Left renal cortex interstitium (tissue), 4 donors: ENCODE results near the gene IDH3A. TPM values are rescaled to one million over a fixed set of nuclear protein-coding genes. Genes with fewer than 3 reads are reported as not detected.

Source experiments
- DNase-seq, 4 donors: peaks; one replicate each; pipeline ENCODE4 v3.0.0-alpha.2; 2013; ENCODE audit warnings: low read depth in 4 of 4, low spot score in 2 of 4, missing footprints in 1 of 4
- polyA plus RNA-seq, 4 donors: library from polyadenylated mRNA; unstranded; fragments of 120-200 nt; gene quantifications; one replicate each; pipeline ENCODE4 v1.2.1, GENCODE V29; 2013; ENCODE audit not compliant: insufficient read length in 4 of 4

IDH3A gene
- polyA plus RNA-seq = 10 to 100 TPM; 49.9 to 59.3 (median 55.2) TPM

- peak; percentile 91 to 98 (median 96) for DNase-seq
Measured at GRCh38 chr15:78149068-78149804, at the start of gene IDH3A. IDH3A (plus strand) TSS chr15:78149362; CDS start chr15:78149404, 42 bp downstream.

- no peak for DNase-seq
Measured at GRCh38 chr15:78100886-78101285, 48.3 kb upstream of the IDH3A start.

DNA sequence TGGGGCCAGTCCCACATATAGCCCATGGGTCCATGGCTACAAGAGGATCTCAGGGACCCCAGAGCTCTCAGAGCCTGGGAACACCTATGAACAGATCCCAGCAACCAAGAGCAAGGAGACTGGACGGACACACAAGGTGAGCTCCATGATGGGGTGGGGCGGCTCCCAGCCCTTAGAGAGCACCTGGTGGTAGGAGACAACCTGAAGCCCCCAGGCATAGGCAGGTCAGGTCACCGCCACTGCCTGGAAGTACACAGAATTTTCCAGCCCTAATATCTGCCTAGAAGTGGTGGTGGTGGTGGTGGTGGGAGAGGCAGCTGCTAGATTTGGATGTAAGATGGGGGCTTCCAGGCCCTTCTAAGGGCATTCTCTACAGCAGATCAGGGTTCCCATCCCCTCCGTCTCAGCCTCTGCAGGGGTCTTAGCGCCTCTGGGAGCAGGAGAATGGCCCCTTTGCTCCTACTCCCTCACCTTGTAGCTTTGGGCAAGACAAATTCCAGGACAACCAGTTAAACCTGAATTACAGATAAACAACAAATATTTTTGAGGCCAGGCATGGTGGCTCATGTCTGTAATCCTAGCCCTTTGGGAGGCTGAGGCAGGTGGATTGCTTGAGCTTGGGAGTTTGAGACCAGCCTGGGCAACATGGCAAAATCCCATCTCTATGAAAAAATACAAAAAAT, 47.6 kb upstream of the IDH3A start:
- DNase-seq = no peak

DNA sequence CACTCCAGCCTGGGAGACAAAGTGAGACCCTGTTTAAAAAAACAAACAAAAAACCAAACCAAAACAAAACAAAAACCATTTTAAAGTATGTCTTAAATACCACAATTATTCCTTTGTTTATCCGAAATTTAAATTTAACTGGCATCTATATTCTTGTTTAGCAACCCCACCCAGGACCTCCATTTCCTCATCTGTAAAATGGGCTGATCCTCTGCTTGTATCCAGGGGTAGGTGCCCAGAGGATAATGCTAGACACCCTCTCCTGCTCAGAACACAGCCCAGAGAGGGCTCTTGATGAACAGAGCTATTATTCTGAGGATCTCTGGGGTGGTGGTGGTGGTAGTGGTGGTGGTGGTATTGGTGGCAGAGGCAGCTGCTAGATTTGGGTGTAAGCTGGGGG, 47.0 kb upstream of the IDH3A start:
- no peak for DNase-seq

DNA sequence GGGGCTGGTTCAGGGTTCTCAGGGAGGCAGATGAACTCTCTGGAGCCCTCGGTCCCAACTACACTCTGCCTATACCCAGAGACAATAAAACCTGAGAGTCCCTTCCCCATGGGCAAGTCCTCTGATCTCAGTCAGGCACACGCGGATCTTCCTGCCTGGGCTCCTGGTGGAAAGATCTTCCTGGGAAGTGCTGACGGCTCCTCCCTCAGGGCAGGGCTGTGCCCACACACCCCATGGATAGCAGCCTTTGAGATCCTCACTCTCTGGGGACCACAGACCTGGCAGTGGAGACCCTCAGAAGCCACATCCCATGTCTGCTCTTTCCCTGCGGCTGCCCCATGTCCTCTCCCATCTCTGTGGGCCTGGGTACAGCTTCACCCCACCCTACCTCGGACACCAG, 46.4 kb upstream of the IDH3A start:
- no peak for DNase-seq

GRCh38 chr15:78103406-78104118, 45.6 kb upstream of the IDH3A start:
- no peak for DNase-seq

DNA sequence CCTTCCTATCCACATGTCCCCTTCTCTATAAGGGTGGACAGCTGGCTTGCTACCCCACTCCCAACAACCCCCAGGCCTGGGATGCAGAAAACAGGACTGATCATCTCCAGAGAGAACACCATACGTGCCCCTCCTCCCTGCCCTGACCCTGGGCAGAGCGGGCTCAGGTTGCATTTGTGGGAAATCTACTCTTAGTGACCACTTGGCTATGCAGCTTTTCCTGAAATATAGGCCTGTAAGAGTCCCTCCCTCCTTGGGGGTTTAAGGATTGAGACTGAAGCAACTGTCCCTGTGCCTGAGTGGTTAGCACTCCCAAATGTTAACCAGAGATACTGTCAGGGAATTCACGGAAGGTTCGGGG, 45.1 kb upstream of the IDH3A start:
- DNase-seq = no peak

GRCh38 chr15:78104566-78105475, 44.3 kb upstream of the IDH3A start:
- no peak for DNase-seq

DNA sequence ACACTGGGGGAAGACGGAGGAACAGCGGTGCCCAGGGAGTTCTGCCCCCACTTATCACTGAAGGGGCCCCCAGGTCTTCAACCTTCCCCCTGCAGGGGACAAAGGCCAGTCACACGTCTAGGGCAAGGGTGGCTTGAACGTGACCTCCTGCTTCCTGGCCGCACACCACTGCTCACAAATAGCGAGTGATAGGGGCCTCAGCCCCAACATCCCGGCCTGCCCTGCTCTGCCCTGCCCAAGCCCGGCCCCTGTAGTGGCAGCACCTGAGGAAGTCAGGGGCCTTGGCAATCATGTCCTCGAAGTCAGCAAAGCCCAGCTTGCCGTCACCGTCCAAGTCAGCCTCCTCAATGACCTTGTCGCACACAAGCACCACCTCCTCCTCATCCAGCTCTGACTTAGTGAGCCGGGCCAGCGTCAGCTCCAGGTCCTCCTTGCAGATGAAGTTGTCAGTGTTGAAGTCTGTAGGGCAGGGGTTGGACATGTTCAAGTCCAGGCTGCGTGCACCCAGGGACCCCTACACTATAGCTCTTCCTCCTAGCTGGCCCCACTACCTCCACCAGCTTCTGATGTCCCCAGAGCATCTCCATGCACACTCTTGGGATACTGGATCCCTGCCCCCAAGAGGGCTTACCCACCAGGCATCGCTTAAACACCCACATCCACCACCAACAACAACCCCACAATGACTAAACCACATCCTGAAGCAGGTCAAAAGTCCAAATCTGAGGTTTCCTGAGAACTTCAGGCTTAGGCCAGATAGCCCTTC, 43.5 kb upstream of the IDH3A start:
- DNase-seq = no peak

DNA sequence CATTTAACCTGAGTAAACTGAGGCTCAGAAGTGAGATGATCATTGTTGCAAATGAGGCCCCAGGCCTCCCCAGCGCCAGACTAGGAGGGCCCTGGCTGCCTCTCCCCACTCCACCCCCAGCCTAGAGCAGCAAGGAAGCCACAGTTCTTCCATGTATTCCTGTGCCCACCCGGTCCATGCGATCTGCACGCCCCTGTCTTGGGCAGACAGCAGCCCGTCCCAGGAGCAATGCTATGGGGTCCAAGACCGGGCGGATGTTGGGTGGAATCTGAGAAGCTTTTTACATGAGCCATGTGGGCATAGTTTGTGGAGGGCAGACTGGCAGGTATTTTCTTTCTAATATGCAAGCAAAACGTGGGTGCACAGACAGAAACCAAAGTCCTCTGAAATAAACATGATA, 41.7 kb upstream of the IDH3A start:
- no peak for DNase-seq

- DNase-seq = peak in 1 of 4 donors; percentile 57
Measured at GRCh38 chr15:78108300-78109084, 40.7 kb upstream of the IDH3A start.

DNA sequence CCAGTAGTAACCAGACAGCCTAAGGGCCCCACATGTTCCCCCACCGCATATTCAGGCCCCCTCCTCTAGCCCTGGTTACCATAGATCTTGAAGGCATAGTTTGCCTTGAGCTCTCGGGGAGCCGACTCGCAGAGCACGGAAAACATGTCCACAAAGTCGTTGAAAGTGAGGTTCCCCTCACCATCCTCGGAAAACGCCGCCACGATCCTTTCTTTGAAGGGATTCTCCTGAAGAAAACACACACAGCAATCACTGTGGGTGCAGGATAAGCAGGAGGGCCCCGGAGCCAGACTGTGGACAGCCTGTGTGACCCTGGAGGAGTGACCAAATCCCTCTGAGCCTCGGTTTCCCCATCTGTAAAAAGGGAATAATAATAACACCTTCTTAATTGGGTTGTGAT, 40.0 kb upstream of the IDH3A start:
- no peak for DNase-seq

DNA sequence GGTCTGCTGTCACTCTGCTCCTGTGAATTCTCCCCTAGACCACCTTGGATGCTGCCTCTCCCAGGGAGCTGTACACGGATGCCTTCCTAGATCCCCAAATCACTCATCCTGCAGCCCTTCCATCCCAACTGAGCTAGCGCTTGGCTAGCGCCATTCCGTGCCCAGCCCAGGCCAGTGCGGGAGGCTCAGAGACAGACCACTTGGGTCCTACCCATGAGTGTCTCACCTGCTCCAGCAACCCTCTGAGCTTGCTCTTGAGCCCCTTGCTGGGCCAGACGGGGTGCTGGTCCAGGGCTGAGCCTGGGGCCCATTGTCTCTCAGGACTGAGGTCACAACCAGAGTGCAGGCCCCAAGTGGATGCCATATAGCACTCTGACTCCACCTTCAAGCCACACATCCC, 39.1 kb upstream of the IDH3A start:
- no peak for DNase-seq

- DNase-seq = no peak
Measured at GRCh38 chr15:78110916-78111475, 38.2 kb upstream of the IDH3A start.

- DNase-seq = no peak
Measured at GRCh38 chr15:78111788-78112187, 37.4 kb upstream of the IDH3A start.

GRCh38 chr15:78112551-78112950, 36.6 kb upstream of the IDH3A start:
- DNase-seq = no peak

- DNase-seq = no peak
Measured at GRCh38 chr15:78120523-78120922, 28.6 kb upstream of the IDH3A start.

DNA sequence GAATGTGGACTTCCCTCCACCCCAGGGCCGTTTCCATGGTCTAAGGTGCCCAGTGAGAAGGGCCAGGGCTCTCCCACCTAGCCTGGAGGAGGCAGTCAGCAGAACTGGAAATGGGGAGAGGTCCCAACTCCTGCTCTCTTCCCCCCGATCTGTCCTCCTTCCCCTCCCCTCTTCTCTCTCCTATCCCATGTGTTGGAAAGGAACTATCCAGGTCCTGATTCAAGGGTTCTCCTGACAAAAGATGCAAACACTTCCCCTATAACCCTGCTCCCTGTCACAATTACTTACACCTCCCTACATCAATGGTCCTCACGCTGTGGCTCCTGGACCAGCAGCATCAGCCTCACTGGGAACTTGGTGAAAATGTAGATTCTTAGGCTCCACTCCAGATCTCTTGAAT, 23.9 kb upstream of the IDH3A start:
- no peak for DNase-seq

DNA sequence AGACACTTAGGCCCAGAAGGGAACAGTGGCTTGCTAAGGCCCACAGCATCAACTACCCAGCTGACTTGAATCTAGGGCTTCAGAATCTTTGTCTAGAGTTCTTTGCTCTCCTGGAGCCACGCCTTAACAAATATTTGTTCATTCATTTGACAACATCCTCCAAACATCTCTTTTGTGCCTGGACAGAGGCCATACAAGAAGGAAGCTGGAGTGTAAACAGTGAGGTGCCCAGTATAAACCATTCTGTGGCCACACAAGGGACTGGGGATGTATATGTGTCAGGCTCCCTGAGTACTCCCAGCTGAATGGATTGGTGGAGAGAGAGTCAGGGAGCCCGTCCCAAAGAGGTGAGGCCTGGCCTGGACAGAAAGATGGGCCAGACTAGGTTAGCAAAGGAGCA, 21.3 kb upstream of the IDH3A start:
- DNase-seq = no peak
